NCI-H2029 treated with DMSO at 0.1 percent for 48 hours (cell line): Measurements from ENCODE around the gene KMT2D.

Source experiments
- DNase-seq: peaks from one replicate; lab custom pipeline; 2025; lab: John Stamatoyannopoulos, UW

KMT2D gene

DNA sequence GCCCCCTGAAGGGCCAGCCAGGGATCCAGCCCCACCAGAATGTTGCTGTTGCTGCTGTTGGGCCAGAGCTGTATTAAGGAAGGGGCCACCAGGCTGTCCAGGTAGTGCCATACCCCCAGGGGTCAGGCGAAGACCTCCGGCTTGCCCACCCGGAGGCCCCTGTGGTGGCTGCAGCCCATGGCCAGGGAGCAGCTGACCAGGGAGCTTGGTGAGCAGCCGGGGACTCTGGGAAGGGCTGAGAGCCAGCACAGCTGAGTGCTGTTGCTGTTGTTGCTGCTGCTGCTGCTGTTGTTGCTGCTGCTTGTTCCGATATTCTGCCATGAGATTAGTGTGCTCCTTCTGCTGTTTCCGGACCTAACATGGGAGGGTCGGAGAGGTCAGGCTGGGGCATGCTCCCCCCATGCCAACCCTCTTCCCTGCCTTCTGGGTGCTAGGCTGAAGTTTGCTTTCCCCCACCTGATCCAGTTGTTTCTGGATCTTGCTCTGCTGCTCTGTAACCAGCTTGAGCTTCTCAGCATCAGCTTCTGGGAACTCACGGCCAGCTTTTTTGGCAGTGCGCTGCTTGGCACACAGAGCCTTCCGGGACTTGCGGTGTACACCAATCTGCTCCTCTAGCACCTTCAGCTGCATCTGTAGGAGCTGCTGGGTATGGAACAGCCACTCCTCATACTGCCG lies 26.8 kb downstream of the KMT2D start:
- no peak for DNase-seq

DNA sequence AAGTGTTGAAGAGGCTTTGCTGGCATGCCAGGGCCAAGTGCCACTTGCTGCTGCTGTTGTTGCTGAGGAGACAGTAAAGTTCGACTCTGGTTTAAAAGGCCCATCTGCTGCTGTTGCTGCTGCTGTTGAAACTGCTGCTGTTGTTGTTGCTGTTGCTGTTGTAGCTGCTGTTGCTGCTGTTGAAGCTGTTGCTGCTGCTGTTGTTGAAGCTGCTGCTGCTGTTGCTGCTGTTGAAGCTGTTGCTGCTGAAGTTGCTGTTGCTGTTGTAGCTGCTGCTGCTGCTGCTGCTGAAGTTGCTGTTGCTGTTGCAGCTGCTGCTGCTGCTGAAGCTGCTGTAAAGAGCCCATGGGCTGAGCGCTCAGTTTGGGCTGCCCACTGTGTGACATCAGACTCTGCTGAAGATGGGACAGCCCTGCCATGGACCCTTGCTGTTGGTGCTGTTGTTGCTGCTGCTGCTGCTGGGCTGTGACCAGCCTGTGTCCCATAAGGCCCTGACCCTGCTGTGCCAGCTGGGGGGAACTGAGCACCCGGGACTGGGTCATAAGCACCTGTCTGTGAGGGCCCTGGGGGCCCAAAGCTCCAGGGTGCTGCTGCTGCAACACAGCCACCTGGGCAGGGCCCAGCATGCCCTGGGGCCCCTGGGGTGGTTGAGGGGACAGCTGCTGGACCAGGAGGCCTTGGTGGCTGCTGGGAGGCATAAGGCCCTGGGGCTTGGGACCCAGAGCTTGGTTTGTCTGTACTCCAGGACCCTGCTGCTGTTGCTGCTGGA lies 27.7 kb downstream of the KMT2D start:
- no peak for DNase-seq

DNA sequence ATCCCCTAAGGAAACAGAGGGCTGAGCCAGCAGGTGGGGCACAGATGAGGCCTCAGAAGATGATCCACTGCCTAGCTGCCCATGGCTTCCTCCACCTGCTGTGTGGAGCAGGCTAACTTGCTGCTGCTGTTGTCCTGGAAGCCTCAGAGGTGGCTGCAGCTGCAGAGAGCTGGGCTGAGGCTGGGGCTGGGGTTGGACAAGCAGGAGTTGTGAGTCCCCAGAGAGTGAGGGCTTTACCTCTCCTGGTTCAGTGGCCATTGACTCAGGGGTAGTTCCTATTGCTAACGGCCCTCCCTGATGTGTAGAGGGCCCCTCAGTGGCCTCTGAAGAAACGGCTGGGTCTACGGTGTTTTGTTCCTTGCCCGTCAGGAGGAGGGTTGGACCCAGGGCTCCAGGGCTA lies 28.3 kb downstream of the KMT2D start:
- no peak for DNase-seq

DNA sequence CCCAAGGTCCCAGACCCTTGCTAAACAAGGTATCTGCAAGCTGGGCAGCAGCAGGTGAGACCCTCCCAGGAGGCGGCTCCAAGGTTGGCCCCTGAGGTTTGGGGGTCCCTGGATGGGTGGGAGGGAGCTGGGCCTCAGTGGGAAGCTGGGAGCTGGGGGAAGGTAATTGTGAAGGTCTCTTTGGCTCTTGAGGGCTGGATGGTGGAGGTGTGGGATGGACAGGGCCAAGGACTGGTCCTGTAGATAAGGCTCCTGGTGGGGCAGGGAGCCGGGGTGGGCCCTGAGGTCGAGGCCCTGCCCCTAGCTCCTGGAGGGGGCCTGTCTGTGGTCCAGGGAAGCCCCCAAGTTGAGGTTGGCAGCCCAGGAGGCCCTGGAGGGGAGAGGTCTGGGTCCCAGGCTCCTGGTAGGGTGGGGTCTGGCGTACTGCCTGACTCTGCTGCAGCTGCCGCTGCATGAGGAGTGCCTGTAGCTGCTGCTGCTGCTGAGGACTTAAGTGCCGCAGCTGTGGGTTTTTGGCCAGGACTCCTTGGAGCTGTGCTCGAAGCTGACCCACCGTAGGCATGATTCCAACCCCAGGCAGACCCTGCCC lies 28.9 kb downstream of the KMT2D start:
- no peak for DNase-seq

DNA sequence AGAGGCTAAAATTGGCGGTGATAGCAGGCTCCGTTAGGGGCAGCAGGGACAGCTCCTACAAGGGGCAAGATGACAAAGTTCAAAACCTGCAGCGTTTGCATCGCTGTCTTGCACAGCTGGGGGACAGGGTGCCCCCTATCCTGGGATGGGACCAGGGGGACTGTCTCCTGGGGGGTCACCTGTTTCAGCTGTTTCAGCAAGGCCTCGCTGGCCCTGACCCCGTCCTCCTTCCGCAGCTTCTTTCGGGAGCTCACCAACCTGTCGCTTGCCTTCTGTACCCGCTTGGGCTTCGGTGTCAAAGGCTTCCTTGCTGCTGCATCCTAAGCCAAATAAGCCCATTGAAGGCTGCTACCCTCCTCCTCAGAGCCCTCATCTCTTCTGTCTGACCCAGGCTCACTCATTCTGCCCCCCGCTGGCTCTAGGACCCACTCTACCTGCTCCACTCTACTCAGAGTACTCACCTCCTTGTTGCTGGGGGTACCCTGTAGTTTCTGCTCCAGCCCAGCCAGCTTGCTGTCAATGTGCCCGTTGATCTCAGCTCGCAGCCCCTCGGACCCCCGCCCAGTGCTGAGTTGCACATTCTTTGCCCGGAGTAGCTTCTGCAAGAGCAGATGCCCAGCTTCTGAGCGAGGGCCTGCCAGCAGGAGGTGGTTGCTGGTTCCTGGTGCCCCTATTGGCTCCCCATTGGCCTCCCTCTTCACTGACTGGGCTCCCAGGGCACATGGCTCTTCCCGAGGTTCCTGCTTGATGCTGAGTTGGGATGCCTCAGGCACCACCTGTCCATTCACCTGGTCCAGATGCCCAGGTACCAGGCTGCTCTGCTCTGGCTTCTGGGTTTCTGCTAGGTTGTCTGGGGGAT lies 29.7 kb downstream of the KMT2D start:
- no peak for DNase-seq

DNA sequence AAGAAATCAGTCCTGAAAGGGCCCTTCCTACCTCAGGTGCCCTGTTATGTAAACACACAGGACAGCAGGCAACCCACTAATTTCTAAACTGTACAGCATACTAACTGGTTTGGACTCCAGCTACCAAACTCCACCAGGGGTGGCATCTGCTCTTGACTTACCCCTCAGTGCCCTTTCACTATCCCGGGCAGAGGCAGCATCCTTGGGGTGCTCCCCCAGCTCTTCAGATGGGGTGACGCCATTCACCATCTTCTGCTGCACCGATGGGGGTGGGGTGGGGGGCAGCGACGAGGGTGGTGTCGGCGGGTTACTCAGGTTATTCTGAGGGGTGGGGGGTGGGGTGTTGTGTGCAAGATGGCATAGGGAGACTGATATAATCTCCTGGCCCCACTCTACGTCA lies 30.5 kb downstream of the KMT2D start:
- DNase-seq, result no peak

DNA sequence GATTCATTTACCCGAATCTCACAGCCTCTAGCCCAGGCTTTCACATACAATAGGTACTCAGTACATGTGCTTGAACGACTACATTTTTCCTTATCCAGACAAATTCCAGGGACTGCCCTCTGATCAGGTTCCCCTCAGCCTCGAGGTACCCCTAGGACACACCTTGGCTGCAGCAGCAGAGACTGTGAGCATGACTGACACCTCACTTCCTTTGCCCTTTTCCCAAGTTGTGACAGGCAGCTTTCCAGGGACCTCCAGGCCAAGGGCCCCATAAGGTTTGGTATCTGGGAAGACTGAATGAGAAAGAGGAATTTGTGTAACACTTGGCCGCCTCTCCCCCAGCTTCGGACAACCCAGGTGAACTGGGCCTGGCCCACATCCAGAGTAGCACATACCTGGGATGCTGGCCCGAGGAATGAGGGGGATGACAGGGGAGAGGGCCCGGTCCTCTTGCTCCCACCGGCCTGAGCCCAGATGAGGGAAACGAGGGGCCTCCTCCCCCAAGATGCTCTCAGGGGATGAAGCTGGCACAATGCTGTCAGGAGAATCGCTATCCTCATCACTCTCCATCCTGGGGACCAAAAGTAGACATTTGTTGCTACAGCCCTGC lies 31.8 kb downstream of the KMT2D start:
- DNase-seq, result no peak

DNA sequence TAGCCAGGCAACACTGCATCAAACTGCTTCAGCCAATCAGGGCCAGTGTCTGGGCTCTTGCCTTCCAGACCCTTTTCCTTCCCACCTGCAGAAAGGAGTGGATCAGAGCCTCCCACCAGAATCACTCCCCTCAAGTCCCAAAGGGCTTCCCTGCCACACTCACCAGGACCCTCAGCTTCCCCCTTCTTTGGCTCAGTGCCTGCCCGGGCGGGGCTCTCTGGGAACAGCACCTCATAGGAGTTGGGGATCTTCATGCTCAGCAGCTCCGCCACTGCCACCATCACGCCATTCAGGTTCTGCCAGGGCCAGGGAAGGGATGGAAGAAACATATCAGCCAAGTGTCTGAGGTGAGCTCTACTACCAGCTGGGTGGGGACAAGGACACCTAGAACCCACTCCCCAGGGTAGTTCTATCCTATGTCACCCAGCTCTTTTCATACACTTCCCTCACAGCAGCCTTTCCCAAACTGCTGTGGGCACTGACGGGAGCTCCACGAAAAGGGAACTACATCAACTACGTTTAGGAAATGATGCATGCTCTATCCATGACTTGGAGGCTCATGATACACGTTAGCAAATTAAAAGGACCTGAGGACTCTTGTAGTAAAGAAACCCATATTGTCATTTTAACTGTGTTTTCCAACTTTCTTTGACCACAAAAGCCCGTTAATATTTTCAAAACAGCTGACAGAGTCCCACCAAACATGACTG lies 32.6 kb downstream of the KMT2D start:
- DNase-seq, result no peak

DNA sequence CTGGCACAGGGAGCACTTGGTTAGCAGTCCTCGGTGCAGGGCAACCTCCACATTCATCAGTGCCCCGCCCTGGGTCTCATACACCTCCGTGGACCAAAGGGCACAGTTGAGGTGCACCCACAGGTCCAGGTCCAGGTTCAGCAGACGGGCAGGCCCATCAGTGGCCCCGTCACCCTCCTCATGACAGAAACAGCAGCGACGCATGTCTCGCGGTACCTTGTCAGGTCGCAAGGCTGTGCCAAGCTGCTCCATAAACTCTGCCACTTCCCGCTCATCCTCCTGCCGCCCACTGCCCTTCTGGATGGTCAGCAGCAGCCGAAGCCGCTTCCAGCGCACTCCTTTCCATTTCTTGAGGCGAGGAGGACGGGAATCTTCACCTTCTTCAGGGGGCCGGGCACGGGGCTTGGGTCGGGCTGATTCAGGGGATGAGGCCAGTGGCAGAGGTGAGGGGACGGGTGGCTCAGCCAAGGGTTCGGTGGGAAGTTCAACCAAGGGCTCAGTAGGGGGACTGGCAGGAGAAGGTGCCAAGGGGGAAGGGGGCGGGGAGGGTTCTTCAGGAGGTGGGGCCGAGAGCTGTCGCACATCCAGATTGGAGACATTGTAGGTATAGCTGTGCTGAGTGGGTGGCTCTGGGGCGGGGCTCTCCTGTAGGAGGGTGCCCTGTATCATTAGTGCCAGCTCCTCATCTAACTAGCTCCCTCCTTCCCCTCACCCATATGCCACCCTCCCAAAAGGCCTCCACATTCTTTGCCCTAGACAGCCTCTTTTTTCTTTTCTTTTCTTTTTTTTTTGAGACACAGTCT lies 33.7 kb downstream of the KMT2D start:
- DNase-seq, result no peak

DNA sequence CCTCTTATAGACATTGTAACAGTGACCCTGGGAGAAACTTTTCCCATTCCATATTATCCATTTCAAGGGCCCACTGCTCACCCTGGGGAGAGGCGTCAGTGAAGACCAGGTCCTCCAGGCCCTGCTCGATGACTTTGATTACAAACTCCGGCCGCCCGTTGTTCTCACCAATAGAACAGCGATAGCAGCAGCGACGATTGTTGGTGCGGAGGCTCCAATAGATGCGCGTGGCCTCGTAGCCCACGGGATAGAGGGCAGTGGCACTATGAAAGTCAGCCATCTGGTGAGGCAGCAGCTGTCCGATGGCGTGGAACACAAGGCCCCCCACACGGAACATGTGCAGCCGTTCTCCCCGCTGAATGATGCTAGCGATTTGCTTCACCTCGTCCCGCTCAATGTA lies 34.5 kb downstream of the KMT2D start:
- DNase-seq, result no peak

DNA sequence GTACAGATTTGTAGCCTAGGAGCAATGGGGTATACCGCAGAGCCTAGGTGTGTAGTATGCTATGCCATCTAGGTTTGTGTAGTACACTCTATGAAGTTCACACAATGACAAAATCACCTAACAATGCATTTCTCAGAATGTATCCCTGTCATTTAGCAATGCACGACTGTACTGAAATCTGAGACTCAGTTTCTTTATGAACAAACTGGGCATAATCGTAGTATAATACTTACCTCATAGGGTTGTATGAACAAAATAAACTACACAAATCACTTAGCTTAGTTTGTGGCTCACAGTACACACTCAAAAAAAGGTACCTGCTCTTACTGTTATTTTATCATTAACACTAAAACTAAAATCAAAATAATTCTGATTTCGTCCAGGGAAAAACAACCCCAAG lies 35.1 kb downstream of the KMT2D start:
- no peak for DNase-seq

DNA sequence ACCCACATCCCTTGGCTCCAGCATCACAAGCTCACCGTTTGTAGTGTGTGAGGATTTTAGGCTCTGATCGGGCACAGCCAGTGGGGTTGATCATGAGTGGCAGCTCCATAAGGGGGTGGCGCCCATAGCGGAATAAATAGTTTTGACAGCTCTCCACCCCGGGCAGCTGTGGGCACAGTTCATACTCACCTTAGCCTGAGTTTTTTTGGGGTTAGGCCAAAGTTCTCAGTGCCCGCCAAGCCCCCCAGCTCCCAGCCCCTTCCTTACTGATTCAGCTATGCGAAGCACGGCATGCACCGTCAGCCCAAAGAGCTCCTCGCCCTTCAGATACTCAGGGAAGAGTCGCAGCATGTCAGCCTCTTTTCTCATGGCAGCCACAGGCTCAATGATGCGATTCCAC lies 36.1 kb downstream of the KMT2D start:
- DNase-seq, result no peak

DNA sequence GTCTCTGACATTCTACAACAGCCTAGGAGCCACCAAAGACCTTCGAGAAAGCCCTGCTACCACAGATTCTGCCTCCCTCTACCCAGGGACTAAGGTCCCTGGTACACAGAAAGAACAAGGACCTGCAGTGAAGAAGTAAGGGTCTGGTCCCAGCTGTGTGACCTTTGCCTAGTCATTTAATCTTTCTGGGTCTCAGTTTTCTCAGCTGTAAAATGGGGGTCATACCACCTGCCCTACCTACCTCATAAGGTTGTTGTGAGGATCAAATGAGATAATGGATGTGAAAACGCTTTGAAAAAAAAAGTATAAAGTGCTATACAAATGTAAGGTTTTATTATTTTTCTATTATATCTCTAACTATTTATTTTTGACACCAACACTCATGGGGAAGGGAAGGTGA lies 36.8 kb downstream of the KMT2D start:
- DNase-seq, result no peak

DNA sequence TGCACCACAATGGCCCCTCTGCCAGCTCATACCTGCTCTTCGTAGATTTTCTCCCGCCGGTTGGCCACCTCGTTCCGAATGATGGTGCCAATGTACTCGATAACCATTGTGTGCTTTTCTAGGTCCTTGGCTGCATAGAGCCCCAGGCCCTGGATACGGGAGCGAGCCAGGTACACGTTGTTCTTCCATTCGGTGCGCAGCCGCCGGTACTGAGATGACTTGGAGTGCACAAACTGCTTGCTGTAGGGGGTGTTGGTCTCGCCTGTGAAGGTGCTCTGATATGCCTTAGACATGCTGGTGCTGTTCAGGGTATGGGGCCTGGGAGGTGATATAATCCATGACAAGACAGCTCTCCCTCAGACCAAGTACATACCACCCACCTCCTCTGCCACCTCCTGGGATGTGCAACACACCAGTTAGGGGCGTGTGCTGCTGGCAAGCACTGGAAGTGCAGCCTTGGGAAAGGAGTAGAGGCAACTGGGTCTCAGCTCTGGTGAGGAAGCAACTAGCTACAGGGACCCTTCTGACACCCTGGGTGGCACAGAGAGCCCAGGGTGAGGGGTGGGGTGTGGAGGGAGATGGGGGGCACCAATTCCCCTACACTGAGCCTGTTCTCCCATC lies 37.9 kb downstream of the KMT2D start:
- no peak for DNase-seq

DNA sequence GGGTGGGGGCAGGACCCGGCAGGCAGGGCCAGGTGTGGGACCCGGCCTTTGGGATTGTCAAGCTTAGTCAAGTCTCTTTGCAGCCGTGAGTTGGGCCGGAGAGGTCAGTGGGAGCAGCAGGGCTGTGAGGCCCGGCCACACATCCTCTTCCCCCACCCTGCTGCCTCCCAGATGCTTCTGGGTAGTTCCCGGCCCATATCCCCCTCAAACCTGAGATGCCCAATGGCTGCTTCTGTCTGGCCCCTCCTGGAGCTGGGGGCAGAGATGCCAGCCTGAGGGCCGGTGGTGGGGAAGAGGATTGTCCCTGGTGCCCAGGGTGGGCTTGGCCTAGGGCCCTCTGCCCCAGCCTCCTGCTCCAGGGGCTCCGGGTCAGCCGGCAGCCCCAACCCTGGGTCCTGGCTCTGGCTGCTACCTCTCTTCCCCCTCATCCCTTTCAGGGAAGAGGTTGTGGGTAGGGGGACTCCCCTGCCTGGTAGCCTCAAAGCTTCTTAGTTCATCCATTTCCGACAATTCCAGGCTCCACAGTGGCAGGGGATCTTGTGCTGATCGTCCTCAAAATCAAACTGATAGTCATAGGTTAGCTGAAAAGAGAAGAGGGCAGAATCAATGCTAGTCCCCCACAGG lies 39.2 kb downstream of the KMT2D start:
- DNase-seq, result no peak

DNA sequence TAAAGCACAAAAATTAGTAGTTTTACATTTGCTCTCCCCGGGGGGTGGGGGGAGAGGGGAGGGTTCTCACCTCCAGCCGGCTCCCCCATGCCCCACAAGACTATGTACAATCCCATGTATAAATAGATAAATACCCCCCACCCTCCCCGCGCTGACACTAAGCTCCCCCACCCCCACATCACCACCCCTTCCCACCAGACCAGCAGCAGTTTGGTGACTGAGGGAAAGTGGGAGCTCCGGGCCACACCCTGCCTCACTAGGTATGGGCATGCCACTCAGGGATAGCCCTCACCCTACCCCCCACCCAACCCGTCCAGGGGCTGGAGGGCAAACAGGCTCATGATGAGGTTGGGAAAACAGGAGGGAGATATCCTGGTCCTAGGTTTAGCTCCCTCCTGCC lies 40.2 kb downstream of the KMT2D start:
- no peak for DNase-seq

DNA sequence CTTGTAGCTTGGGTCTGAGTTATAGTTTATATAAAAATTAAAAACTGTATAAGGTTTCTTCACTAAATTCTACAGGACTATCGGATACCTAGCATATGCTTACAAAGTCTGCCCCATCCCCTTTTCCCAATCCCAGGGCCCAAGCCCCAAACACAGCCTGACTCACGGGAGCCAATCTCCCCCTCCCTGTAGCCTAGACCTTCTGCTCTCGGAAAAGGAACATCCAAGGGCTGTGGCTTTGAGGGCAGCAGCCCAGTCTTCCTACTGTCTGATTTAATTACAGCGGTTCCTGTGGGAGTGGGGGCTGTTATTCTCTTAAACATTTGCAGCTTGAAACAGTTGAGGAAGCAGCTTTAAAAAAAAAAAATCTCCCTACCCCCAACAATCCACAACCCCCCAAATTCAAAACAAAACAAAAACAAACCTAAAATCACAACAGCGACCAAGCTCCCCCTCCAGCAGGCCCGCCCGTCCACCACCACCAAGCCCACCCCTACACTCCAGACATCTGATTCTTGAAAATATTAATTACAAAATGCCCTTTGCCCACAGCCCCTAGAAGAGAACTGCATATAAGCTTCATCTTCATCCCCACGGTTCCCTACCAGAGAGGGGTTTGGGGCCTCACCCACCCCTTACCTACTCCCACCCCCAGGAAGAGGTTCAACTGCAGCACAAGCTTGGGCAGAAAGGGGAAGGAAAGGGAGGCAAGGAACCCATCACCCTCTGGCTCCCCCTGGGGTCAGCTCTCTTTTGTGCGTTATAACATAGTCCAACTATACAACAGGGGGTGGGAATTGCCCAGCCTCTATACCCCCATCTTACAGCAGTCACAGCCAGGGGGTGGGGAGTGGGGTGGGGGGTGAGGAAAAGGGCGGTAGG lies 40.9 kb downstream of the KMT2D start:
- DNase-seq, result no peak

DNA sequence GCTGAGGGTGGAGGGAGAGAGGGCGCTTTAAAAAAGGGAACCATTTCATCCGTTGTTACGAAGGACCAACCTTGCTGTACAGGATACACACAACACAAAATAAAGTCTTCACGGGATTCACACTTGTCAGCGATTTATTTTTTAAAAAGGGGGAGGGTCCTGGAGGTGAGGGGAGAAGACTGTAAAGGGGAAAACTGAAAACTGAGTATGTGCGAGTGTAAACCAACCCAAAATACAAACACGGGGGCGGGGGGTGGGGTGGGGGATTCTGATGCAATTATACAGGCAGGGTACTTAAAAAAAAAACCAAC lies 41.5 kb downstream of the KMT2D start:
- no peak for DNase-seq
